OCI-M1 (cell line): ENCODE data around the gene RFX7.

Source experiments
- DNase-seq: peaks from one replicate; lab custom pipeline; 2025; lab: John Stamatoyannopoulos, UW

Gene RFX7

GRCh38 chr15:56126409-56126808, 117.3 kb downstream of the RFX7 start:
- no peak for DNase-seq

GRCh38 chr15:56124391-56124790, 119.3 kb downstream of the RFX7 start:
- no peak for DNase-seq

GRCh38 chr15:56105855-56106254, 137.8 kb downstream of the RFX7 start:
- DNase-seq: no peak

DNA sequence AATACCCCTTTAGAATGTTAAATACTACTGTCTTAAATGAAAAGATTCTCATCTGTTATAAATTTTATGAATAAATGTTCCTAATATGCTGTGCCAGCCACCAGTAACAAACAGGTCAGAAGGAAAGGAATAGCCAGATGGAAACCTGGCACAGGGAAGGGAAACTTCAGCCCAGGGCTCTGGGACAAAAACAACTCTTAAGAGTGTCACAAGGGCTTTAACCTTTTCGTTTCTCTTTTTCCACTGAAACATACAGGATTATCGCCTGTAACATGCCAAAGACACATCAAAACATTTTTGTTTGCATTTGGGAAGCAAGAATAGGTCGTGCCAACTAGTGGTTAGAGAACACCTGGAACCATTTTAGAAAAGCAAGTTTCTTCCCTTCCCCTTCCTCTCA, 141.2 kb downstream of the RFX7 start:
- DNase-seq: no peak

DNA sequence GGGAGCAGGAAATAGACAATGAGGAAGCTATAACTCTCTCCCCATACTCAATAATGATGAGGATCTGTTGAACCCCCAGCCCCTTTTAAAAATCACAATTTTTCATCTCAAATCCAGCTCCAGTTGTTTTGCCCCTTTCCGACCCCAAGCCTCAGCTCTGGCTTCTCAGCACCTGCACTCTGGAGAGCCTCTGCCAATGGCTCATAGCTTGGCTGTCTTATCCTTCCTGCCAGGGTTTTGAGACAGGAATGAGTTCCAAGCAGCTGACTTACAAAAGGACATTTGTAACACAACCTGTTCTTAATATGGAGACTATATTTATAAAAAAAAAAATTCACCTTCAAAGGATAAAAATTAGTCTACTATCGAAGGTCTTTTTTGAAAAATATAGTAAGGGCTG, 144.4 kb downstream of the RFX7 start:
- peak; percentile 19 for DNase-seq

DNA sequence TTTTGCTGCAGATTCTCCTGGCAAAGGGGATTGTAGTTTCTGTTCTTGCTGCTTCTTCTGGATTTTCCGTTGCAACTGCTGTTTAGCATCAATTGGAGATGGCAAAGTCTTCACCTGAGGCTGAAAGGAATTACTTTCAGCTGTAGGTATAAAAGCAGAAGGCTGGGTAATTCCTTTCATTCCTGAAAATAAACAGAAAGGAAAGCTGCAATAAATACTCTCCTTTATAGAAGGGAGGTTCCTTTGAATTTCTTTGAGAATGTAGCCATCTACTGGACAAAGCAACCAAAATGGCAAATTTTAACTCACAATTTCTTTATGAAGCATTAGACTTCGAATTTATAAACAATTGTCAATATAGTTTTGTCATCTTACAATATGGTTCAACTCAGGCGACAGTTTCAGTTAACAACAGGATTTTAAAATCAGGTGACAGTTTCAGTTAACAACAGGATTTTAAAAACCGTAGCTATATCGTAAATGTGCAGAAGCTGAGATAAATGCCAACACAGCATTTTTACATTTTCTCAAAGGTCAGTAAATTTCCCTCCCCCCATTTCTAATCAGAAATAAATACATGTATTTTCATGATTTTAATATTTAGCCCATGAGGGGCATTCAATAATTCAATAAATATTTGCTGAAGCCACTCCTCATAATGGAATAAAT, 145.3 kb downstream of the RFX7 start:
- DNase-seq: peak; percentile 78

GRCh38 chr15:56095406-56095805, 148.3 kb downstream of the RFX7 start:
- DNase-seq: no peak

DNA sequence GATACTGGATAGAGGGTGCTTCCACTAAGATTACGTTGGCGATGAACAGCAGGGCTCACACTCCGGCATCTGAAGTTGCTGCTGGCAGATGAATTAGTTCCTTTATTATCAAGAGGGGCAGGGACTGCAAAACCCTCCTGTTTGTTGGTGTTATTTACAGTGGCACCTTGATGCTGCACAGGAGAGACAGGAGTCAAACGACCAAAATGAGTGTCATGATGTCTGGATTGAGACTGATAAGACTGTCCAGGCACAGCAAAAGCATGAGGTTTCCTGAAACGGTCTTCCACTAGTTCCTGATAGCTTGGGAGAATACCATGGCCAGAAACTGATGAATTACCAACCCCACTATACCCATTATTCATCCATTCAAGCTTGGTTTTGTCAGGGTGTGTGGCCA, 149.5 kb downstream of the RFX7 start:
- DNase-seq: no peak

DNA sequence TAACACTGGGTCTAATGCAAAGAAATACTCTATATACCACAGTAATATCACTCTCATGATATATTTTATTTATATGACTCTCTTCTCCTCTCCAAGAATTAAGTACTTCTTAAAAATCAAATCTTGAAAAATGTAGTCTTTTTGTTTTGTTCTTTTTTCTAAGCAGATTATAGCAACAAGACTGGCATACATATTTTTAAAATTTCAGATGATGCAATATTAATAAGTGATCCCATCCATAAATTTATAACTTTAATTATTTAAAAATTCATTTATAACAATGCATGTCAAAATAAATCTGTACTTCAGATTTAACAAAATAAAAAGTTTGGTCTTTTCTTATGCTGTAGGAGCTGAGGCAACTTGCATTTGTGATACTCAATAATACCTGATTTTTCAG, 155.3 kb downstream of the RFX7 start:
- DNase-seq: no peak

DNA sequence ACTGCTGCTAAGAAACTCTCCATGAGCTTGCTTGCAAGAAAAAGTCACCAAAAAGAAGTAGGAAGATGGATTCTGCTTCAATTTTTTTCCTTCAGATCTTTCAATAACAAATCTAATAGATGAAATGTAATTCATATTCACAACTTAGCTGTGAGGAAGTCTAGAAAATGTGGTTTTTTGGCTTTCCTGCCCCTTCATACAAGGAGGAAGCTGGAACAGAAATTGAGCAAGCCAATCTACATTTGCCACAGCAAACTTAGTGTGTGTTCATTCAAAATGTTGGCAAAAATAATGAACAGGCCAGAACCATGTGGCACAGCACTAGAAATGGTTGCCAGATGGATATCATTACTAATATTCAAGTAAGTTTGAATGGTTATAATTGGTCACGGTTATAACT, 157.1 kb downstream of the RFX7 start:
- no peak for DNase-seq

GRCh38 chr15:56082263-56082761, 161.4 kb downstream of the RFX7 start:
- DNase-seq: no peak

DNA sequence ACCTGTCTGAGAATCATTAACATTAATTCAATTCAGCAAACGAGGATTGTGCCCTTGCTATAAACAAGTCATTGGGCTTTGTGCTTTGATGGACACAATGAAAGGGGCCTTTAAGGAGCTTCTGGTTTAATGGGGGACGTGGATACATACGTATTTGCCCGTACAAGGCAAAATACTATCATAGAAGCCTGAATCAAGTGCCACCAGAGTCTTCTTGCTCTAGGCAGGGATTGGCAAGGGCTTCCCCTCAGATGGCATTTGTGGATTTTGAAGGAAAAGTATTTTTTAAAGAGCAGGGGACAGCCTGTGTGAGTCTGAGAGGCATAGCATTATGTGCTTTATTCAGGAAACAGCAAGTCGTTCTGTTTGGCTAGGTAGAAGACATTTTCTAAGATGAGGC, 166.6 kb downstream of the RFX7 start:
- DNase-seq: no peak

- no peak for DNase-seq
Observed at GRCh38 chr15:56076640-56077039, 167.0 kb downstream of the RFX7 start.

- DNase-seq: no peak
Observed at GRCh38 chr15:56074481-56075265, 169.0 kb downstream of the RFX7 start.

GRCh38 chr15:56064152-56064551, 179.5 kb downstream of the RFX7 start:
- no peak for DNase-seq

GRCh38 chr15:56059716-56060115, 184.0 kb downstream of the RFX7 start:
- no peak for DNase-seq

- DNase-seq: no peak
Observed at GRCh38 chr15:56058986-56059385, 184.7 kb downstream of the RFX7 start.

DNA sequence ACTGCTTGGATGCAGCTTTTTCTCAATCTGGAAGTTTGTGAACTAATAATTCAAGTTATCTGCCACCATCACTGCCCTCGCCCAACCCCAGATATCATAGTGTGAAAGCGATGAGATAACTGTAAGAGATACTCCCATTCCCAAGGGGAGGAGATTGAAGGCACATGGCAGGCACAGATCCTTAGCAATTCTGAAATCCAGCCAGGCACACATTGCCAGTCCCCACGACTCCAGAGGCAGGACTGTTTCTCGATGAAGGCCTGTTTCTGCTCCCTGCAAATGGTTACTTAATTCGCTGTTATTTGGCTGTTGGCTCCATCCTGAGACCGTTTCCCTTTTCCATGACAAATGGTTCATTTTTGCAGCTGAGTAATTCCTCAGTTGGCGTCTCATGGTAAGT, 187.1 kb downstream of the RFX7 start:
- DNase-seq: no peak

DNA sequence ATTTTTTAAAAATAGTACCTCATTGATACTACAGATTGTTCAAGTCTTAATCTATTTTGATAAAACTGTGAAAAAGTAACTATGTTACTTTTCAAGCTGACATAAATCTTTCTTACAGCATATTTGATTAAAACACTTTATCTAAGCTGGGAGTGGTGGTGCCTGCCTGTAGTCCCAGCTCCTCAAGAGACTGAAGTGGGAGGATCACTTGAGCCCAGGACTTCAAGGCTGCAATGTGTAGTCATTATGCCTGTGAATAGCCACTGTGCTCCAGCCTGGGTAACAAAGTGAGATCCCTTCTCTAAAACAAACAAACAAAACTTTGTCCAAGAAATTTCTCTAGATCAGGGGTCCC, 190.7 kb downstream of the RFX7 start:
- DNase-seq: no peak

DNA sequence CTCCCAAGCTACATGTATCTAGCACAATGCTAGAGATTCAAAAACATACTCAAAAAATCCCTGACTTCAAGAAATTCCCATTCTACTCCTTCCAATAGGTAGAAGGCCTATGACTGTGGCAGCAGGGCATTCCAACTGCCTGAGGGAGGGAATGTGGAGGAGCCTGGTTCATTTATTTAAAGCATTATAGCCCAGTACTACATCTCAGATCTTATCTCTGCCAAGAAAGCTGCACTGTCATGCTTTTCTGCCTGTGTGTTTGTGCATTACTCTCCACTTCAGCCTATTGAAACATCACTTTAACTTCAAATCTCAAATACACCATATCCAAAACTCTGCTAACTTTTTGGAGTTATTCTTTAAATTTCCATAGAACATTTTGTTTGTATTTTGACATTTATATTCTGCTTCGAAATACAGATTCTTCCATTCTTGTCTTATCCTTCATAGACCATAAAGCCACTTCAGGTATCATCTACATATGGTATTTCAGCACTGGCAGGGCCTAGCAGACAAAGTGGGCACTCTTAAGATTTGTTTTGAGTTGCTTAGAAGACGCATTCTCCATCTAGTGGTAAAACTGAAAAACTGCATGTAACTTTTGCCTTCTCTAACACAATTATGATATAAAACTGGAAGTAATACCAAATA, 191.2 kb downstream of the RFX7 start:
- DNase-seq: peak; percentile 81

DNA sequence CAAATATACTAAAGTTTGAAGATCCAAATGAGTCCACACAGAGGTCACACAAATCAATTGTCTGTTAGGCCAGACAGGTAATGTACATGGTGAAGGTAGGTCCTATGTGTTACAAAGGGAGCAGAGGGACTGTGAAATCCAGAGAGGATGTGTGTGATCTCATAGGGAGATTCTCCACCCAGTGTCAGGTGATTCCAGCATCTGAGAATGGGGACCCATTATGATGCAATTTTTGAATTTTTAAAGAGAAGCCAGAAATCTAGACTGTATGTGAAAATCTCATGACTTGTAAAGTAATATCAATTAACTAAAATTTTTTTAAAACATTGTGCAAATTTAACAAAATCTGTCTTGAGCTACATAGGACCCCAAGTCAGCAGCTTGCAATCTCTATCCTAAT, 192.0 kb downstream of the RFX7 start:
- DNase-seq: no peak

GRCh38 chr15:56049577-56049976, 194.1 kb downstream of the RFX7 start:
- no peak for DNase-seq

- no peak for DNase-seq
Observed at GRCh38 chr15:56047354-56047753, 196.3 kb downstream of the RFX7 start.
